Activated B cell treated with CpG ODN at 0.5 μM for 24 hours (primary cell): ENCODE results near the gene SLC43A1. TPM values are rescaled to one million over a fixed set of nuclear protein-coding genes. Genes with fewer than 3 reads are reported as not detected.
"Not testable (repeated sequence)": the region's sequence is repeated elsewhere in the genome, so short reads cannot be mapped to it uniquely, and the experiment has no call there.

Experiments used
- ATAC-seq: fragments of 200-7000 bp; cut with Tn5 transposase; one replicate; pipeline ENCODE4 v1.10.0; 2021; ENCODE audit warnings: low read depth, mild to moderate bottlenecking, moderate library complexity
- CTCF ChIA-PET: fragments of 350-600 bp; sonication (Branson Sonifier 250); formaldehyde crosslinking; loops from one replicate; lab custom pipeline; 2021; ENCODE audit warnings: antibody characterized with exemption; lab: Charles Lee
- POLR2A ChIA-PET: fragments of 350-600 bp; sonication (Branson Sonifier 250); formaldehyde crosslinking; loops from one replicate; lab custom pipeline; 2021; ENCODE audit warnings: antibody characterized with exemption; lab: Charles Lee
- DNase-seq: peaks from one replicate; pipeline ENCODE4 v3.0.0; 2022
- H3K27ac Mint-ChIP-seq: one replicate; pipeline ENCODE4 v1.8.0; 2020; ENCODE audit warnings: mixed read lengths
- H3K27me3 Mint-ChIP-seq: one replicate; pipeline ENCODE4 v1.8.0; 2021; ENCODE audit warnings: mixed read lengths
- H3K36me3 Mint-ChIP-seq: one replicate; pipeline ENCODE4 v1.8.0; 2021; ENCODE audit warnings: low read depth, mixed read lengths
- H3K4me1 Mint-ChIP-seq: one replicate; pipeline ENCODE4 v1.8.0; 2021; ENCODE audit warnings: mixed read lengths
- H3K4me3 Mint-ChIP-seq: one replicate; pipeline ENCODE4 v1.8.0; 2020; ENCODE audit warnings: mild to moderate bottlenecking, mixed read lengths
- H3K9me3 Mint-ChIP-seq: one replicate; pipeline ENCODE4 v1.8.0; 2020; ENCODE audit warnings: mixed read lengths
- intact Hi-C: fragments of 100-400 bp; cut with micrococcal nuclease; formaldehyde crosslinking; loops from one replicate; pipeline ENCODE4 v1.15.1; 2024
- total RNA-seq: library from RNA; stranded (reverse); gene quantifications from 2 replicates; pipeline ENCODE4 v1.2.3, GENCODE V29; 2022
- TF ChIP-seq, protein P1 (sequence below): fragments of 200-600 bp; IDR thresholded peaks from one replicate; pipeline ENCODE4 v1.8.0; 2022; ENCODE audit warnings: antibody characterized with exemption, mild to moderate bottlenecking

Gene SLC43A1
- total RNA-seq, 1 donor from 2014 or later: 12.8 TPM

DNA sequence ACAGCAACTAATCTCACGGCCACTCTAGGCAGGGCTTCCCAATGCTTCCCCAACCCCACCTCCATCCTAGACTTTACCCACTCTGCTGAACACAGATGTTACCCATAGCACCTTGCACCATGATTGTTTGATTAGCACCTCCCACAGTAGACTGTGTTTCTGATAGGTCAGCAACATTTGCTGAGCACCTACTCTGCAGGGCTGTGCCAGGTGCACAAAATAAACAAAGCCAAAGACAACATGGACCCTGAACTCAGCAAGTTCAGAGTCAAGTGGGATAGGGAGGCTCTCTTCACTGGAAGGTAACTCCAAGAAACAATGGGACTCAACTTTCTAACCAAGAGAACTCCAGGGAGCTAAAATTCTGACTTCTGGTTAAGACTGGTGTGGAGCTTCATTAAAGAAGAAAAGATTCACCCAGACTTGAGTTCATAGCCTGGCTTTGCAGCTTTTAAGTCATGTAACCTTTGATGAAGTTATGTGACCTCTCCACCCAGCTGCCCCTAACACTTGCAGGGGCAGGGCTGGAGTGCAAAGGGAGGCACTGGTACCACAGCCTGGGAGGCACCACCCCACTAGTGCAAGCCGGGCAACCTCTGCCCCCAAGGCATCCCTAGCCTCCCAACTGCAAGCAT is 61.8 kb downstream of the SLC43A1 start:
- Mint-ChIP-seq H3K4me3 (no peak overlapping the region), H3K27me3 (peaks cover 20% of the 10 kb centered on the region), H3K27ac (no peak overlapping the region), H3K9me3 (no peaks in the 10 kb centered on the region), H3K36me3 (no peaks in the 10 kb centered on the region), H3K4me1 (peaks cover 12% of the 10 kb centered on the region)
- ATAC-seq (no peak), DNase-seq (no peak)
- intact Hi-C loops: no loop called here
- ChIA-PET CTCF (interaction anchor here (1.3 kb wide), 1 partner anchor 73 kb away, joined by 8 read pairs; no protein-coding TSS in a partner anchor), POLR2A (interaction anchor here (0.6 kb wide), 1 partner anchor 29 kb away, joined by 4 read pairs; no protein-coding TSS in a partner anchor)
- TF ChIP-seq, protein P1, sequence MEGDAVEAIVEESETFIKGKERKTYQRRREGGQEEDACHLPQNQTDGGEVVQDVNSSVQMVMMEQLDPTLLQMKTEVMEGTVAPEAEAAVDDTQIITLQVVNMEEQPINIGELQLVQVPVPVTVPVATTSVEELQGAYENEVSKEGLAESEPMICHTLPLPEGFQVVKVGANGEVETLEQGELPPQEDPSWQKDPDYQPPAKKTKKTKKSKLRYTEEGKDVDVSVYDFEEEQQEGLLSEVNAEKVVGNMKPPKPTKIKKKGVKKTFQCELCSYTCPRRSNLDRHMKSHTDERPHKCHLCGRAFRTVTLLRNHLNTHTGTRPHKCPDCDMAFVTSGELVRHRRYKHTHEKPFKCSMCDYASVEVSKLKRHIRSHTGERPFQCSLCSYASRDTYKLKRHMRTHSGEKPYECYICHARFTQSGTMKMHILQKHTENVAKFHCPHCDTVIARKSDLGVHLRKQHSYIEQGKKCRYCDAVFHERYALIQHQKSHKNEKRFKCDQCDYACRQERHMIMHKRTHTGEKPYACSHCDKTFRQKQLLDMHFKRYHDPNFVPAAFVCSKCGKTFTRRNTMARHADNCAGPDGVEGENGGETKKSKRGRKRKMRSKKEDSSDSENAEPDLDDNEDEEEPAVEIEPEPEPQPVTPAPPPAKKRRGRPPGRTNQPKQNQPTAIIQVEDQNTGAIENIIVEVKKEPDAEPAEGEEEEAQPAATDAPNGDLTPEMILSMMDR: no peak

DNA sequence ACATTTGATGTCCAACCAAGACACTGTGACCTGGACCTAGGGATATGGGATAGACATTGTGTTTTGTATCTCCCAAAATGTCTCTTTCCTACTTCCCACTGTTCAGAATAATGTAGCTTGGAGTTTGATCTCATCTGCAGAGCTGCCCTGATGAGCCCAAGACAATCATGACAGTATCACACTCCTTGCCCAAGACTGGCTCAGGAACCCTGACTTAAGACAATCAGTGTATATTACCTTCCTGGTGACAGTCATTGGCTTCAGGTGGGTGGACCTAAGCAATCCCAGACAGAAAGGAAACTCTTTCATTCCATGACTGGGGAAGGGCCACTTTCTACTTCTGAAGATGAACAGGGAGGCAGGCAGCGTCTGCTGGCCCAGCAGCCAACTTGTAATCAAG is 69.4 kb downstream of the SLC43A1 start:
- CTCF ChIA-PET: no interaction called here
- TF ChIP-seq, protein P1: no peak
- POLR2A ChIA-PET: no interaction called here
- ATAC-seq: no peak
- intact Hi-C loops: no loop called here
- Mint-ChIP-seq H3K27me3 (peaks cover 19% of the 10 kb centered on the region), H3K4me3 (no peak overlapping the region), H3K27ac (no peak overlapping the region), H3K4me1 (no peaks in the 10 kb centered on the region), H3K9me3 (no peaks in the 10 kb centered on the region), H3K36me3 (no peaks in the 10 kb centered on the region)
- DNase-seq: no peak

DNA sequence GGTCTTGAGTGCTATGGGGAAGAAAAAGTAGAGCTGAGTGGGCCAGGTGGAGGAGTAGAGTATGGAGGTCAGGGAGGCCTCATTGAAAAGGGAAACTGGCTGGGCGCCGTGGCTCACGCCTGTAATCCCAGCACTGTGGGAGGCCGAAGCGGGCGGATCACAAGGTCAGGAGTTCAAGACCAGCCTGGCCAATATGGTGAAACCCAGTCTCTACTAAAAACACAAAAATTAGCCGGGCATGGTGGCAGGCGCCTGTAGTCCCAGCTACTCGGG is 70.4 kb downstream of the SLC43A1 start:
- H3K27me3 Mint-ChIP-seq: peaks cover 17% of the 10 kb centered on the region
- POLR2A ChIA-PET, H3K27ac Mint-ChIP-seq, ATAC-seq, intact Hi-C loops, H3K9me3 Mint-ChIP-seq, CTCF ChIA-PET, DNase-seq, H3K36me3 Mint-ChIP-seq, H3K4me3 Mint-ChIP-seq, H3K4me1 Mint-ChIP-seq: not testable (repeated sequence)

DNA sequence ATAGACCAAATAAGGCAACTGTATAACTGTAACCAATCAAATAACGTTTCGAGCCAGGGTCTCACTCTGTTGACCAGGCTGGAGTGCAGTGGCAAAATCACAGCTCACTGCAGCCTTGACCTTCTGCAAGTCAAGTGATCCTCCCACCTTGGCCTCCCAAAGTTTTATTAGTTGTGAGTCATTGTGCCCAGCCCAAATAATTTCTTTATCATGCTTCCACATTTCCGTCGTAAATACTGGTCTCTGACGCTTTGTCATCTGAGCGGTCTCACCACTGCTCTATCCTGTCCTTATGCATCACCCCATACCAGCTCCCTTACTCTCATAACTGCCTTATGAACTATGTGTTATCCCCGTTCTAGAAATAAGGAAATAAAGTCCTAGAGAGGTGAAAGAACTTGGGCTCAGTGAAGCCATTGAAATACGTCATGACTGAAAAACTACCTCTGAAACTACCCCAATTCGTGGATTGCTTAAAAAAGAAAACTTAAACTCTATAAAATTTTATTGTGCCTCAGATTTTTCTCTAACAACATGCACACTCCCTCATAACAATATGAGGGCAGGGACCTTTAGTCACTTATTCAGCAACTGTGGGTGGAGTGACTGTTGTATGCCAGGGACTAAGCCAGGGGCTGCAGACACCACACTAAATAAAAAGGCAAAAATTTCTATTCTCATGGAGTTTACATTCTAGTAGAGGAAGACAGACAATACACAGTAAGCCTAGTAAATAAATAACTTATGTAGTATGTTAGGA is 71.0 kb downstream of the SLC43A1 start:
- TF ChIP-seq, protein P1: no peak
- H3K36me3 Mint-ChIP-seq: no peaks in the 10 kb centered on the region
- H3K27ac Mint-ChIP-seq: no peak overlapping the region
- CTCF ChIA-PET: interaction anchor here (0.8 to 2.5 kb wide), 2 partner anchors 13 to 83 kb away, joined by 3 to 21 read pairs; no protein-coding TSS in a partner anchor
- no peaks in the 10 kb centered on the region for H3K4me1 Mint-ChIP-seq
- H3K27me3 Mint-ChIP-seq: peaks cover 12% of the 10 kb centered on the region
- intact Hi-C loops: no loop called here
- no peak for DNase-seq
- no peaks in the 10 kb centered on the region for H3K9me3 Mint-ChIP-seq
- POLR2A ChIA-PET: no interaction called here
- no peak for ATAC-seq
- H3K4me3 Mint-ChIP-seq: no peak overlapping the region

DNA sequence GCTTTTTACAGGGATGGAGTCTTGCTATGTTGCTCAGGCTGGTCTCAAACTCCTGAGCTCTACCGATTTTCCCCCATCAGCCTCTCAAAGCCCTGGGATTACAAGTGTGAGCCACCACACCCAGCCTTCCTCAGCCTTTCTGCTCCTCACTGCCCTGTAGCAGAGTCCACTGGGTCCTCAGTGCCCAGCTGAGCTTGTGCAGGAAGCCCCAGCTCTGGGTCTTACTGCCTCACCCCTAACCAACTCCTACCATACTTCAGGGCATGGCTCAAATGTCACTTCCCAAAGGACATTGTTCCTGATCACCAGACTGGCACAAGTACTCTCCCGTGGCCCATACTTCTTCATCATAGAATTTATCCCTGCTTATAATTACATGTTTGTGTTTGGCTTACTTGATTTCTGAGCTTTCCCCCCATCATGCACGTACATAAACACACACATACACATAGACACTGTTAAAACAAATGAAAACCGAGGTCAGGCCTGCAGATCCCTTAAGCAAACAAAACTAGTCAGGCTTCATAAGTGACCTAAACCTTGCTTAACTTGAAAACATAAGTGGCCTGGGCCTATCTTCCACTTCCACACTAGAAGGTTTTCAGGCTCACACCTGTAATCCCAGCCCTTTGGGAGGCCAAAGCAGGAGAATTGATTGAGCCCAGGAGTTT is 74.6 kb downstream of the SLC43A1 start:
- Mint-ChIP-seq H3K4me1 (no peaks in the 10 kb centered on the region), H3K9me3 (no peaks in the 10 kb centered on the region), H3K4me3 (no peak overlapping the region), H3K27me3 (peaks cover 5% of the 10 kb centered on the region), H3K36me3 (no peaks in the 10 kb centered on the region), H3K27ac (no peak overlapping the region)
- TF ChIP-seq, protein P1: no peak
- ATAC-seq (no peak), DNase-seq (no peak)
- CTCF ChIA-PET: interaction anchor here (1.2 to 1.5 kb wide), 2 partner anchors 17 to 95 kb away, joined by 3 to 4 read pairs; no protein-coding TSS in a partner anchor
- POLR2A ChIA-PET: no interaction called here
- intact Hi-C loops: no loop called here
